Hippocampal formation (tissue), 2 donors: ENCODE measurements around the gene GAL3ST1.

ENCODE experiments used
- DNase-seq, 2 donors: peaks; one replicate each; lab custom pipeline; 2025; lab: John Stamatoyannopoulos, UW

Gene GAL3ST1

DNA sequence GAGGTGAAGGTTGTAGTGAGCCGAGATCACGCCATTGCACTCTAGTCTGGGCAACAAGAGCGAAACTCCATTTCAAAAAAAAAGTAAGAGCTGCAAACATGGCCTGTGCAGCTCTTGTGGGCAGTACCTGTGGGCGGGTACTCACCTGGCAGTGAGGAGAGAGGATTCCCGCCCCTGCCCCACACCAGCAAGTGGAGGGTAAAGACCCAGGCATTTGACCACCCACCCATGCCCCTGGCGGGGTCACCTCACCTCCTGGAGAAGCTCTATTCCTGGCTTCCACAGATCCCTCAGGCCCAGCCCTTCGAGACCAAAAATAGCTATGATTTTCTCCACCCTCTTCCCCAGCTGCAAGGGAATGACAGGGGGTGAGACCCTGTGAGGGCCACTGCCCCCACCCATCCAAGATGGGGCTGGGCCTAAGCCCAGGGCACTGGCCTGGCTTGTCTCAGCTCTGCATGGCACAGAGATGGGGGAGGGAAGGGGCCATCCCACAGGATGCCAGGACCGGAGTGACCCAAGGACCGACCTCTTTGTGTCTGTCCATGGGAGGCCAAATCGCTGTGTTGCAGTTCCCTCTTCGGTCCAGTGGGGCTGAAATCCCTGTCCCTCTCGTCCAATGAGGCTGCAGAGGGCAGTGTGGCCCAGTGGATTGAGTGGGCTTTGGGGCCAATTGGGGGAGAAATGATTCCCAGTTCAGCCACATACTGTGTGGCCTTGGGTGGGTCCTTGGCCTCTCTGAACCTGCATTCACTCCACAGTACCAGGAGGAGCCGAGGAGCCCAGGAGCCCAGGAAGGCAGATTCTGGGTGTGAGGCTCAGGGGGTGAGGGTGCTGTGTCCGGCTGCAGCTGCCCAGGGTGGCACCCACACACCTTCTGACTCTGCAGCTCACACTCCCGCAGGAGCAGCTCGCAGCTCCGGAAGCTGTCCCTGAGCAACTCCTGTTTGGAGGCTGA is 42.5 kb downstream of the GAL3ST1 start:
- no peak for DNase-seq

DNA sequence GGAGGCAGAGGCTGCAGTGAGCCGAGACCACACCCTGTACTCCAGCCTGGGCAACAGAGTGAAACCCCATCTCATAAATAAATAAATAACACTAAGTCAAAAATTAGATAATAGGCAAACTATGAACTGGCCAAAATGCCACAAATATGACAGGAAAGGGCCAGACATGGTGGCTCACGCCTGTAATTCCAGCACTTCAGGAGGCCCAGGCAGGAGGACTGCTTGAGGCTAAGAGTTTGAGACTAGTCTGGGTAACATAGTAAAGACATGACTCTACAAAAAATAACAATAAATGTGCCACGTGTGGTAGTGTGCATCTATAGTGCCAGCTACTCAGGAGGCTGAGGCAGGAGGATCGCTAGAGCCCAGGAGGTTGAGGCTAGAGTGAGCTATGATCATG is 47.8 kb downstream of the GAL3ST1 start:
- no peak for DNase-seq

- no peak for DNase-seq
Measured at GRCh38 chr22:30523646-30524489, 50.6 kb downstream of the GAL3ST1 start.

GRCh38 chr22:30521368-30522156 is 52.9 kb downstream of the GAL3ST1 start:
- DNase-seq: no peak

DNA sequence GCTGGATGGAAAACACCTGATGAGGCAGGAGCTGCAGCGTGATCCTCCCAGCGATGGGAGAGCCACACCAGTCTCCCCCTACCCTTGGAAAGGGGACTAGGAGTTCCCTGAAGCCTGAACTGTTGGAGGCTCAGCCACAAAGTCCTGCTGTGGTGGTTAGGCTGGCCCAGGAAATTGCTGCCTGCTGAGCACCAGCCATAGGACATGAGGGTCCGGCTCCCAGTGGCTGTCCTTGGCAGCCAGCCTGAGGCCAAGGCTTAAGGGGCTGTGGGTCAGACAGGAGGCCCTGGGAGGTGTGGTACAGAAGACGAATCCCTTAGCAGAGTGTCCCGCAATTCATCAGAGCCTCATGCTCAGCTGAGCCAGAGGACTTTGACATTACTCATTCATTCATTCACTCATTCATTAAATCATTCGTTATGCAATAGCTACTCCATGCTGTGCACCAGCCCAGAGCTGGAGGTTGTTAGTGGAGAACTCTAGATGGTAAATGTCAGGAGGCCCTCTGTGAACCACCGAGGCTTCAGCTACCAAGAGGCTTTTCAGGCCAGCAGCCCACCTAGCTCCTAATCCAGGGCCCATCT is 54.5 kb downstream of the GAL3ST1 start:
- DNase-seq: no peak

- no peak for DNase-seq
Measured at GRCh38 chr22:30516731-30517130, 57.7 kb downstream of the GAL3ST1 start.

DNA sequence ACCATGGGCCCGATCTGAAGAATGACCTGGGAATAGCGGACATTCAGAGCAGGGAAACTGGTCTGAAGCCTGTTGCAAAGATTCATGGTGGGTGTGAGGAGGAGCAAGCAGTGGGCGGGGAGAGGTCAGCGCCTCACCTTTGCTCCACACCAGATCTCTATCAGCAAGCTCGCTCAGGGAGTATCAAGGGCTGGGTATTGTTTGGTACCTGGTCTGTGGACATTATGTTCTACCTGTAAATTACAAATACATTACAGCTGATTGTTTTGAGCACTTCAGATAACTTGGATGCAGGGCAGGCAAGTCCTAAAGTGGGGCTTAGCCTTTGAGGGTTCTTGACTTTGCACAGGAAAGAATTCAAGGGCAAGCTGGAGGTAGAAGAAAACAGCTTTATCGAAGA is 58.2 kb downstream of the GAL3ST1 start:
- DNase-seq: no peak

DNA sequence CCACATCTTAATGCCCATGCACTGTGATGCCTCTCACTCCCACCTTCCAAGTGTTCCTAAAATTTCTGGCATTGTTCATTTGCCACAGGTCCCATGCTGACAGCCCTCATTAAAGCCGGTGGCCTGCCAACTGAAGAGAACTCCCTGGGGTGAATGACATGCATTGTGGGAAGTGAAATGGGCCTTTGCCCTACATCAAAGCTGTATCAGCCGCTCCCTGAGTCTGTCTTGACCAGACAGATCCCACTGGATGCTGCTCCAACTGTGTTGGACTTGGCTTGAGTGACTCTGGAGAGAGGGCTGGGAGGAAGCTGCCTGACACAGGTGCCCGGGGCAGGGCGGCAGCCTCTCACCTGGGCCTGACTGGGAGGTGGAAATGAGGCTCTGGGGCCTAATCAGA is 60.2 kb downstream of the GAL3ST1 start:
- DNase-seq: no peak

DNA sequence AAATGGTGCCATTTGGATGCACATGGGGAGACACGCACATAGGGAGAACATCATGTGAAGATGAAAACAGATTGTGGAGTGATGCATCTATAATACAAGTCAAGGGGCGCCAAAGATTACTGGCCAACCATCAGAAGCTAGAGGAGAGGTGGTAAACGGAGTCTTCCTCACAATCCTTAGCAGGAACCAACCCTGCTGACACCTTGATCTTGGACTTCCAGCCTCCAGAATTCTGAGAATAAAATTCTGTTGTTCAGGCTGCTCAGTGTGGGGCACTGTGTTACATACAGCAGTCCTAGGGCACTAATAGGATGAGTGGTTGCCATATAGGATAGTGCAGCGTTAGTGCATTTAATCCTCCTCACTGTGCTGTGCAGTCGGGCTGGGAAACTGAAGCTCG is 61.0 kb downstream of the GAL3ST1 start:
- no peak for DNase-seq

DNA sequence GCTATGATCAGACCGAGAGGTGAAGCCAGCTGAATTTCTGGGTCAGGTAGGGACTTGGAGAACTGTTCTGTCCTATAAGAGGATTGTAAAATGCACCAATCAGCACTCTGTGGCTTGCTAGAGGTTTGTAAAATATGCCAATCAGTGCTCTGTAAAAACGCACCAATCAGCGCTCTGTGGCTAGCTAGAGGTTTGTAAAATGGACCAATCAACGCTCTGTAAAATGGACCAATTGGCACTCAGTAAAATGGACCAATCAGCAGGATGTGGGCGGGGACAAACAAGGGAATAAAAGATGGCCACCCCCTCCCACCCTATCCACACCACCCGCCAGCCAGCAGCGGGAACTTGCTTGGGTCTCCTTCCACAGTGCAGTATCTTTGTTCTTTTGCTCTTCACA is 62.6 kb downstream of the GAL3ST1 start:
- no peak for DNase-seq

- DNase-seq: no peak
Measured at GRCh38 chr22:30511109-30511508, 63.4 kb downstream of the GAL3ST1 start.

- no peak for DNase-seq
Measured at GRCh38 chr22:30508216-30508615, 66.2 kb downstream of the GAL3ST1 start.

DNA sequence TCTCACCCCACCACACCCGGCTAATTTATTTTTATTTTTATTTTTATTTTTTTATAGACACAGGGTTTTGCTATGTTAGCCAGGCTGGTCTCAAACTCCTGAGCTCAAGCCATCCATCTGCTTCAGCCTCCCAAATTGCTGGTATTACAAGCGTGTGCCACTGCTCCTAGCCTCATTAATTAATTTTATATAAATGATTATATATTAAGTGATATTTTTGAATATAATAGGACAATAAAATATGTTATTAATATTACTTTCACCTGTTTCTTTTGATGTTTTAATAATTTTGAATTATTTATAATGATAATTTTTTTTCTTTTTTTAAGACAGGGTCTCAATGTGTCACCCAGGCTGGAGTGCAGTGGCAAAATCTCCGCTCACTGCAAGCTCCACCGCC is 66.8 kb downstream of the GAL3ST1 start:
- DNase-seq: no peak

GRCh38 chr22:30506507-30506968 is 67.9 kb downstream of the GAL3ST1 start:
- DNase-seq: no peak
